ENCODE results near the gene RHOT1. TPM values are rescaled to one million over a fixed set of nuclear protein-coding genes. Genes with fewer than 3 reads are reported as not detected.

Gene RHOT1
- total RNA-seq, result 43.2 and 53.0 TPM in 2 replicates

DNA sequence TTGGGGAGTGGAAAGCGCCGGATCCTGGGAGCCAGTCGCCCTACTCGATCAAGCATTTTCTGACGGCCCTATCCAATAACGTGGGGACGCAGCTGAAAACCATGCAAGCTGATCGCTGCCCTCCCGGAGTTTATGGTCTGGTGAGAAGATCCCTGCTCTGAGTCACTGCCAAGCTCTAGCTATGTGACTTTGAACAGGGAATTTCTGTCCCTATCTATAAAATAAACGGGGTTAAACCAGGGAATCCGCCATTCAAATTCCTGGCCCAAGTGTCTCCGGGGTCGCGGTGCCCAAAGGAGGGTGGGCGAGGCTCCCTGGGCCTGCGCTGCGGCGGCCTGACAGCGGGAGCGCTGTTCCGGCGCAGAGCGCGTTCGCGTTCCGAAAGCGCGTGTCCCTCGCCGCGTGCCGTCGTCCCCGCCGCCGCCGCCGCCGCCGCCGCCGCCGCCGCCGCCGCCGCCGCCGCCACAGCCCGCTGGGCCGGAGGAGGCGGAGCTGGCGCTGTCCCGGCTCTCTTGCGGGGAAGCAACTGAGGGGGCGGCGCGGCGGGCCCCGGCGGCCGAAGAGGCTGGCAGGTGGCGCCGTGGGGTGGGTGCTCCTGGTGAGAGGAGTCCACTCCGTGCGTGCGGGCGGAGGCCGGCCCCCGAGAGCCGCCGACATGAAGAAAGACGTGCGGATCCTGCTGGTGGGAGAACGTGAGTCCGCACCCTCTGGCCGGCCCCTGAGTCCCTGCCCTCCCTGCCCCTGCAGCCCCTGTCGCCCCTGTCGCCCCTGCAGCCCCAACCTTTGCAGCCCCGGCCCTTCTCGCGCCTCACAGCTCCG, at the start of gene RHOT1:
Gene RHOT1, plus strand, starts transcription at position 465 of the 819 bp plus-strand sequence. Its CDS starts 191 bp downstream, at position 656.

DNA sequence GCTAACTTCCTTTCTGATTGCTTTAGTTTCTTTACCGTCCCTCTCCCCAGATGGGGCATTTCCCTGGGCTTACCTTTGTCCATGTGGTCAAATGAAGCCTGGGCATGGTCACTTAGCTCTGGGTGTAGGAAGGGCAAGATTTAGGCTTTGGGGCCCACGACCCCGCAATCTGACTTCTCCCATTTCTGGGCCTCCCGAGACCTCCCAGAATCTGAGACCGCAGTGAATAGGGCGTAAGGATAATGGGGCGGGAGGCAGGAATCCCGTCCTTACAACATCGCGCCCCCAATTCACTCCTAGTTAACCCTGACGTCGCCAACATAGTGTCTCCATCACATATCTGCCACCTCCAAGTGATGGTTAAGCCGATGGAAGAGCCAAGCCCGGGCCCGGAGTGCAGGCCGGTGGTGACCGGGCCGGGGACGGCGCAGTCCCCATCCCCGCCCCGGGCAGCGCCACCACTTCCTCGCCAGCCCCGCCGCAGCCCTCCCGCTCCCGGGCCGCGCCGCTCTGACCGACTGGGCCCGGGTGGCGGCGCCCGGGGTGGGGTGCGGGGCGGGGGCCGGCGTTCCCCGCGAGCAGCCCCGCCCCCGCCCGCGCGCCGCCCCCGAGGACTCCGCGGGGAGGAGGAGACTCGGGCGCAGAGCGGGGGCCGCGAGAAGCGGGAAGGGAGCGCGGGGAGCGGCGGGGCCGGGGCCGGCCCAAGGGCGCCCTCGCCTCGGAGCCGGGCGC, 123.1 kb downstream of the RHOT1 start, which contains the start of gene RHBDL3:
Gene RHBDL3, plus strand, starts transcription at position 641 of the 732 bp plus-strand sequence. CDS start 358 bp downstream, outside the sequence.

Other genes with a start within 250 kb of the RHOT1 start
- 34.7 and 38.2 TPM in 2 replicates for gene UTP6, start 240.8 kb upstream of the RHOT1 start, total RNA-seq
- 15.3 and 18.2 TPM in 2 replicates for gene SUZ12, start 205.5 kb upstream of the RHOT1 start, total RNA-seq
- 12.4 and 17.4 TPM in 2 replicates for gene LRRC37B, start 135.1 kb upstream of the RHOT1 start, total RNA-seq
- gene RHBDL3, start 123.3 kb downstream of the RHOT1 start, total RNA-seq, result 0.06 and 0.13 TPM in 2 replicates
- 16.0 and 22.5 TPM in 2 replicates for gene C17orf75, start 199.7 kb downstream of the RHOT1 start, total RNA-seq
- gene ZNF207, start 207.7 kb downstream of the RHOT1 start, total RNA-seq, result 85.2 and 102 TPM in 2 replicates

Measured in aortic smooth muscle cell (primary cell).